Ishikawa (cell line): ENCODE results near the gene RFK.

Source experiments
- CEBPB ChIP-seq: IDR thresholded peaks from 2 replicates; pipeline ENCODE4 v1.6.1; 2012
- CREB1 ChIP-seq: IDR thresholded peaks from 2 replicates; pipeline ENCODE4 v1.6.1; 2012; ENCODE audit warnings: low read depth
- EGR1 ChIP-seq: IDR thresholded peaks from 2 replicates; pipeline ENCODE4 v1.6.1; 2012
- EP300 ChIP-seq: IDR thresholded peaks from 2 replicates; pipeline ENCODE4 v1.6.1; 2012; ENCODE audit warnings: borderline replicate concordance
- FOXM1 ChIP-seq: IDR thresholded peaks from 2 replicates; pipeline ENCODE4 v1.6.1; 2012; ENCODE audit warnings: low read depth, borderline replicate concordance
- NFIC ChIP-seq: IDR thresholded peaks from 2 replicates; pipeline ENCODE4 v1.6.1; 2012
- RAD21 ChIP-seq: IDR thresholded peaks from 2 replicates; pipeline ENCODE4 v1.6.1; 2012; ENCODE audit warnings: low read depth
- TAF1 ChIP-seq: IDR thresholded peaks from 2 replicates; pipeline ENCODE4 v1.6.1; 2012; ENCODE audit warnings: low read depth, mild to moderate bottlenecking
- TCF12 ChIP-seq: IDR thresholded peaks from 2 replicates; pipeline ENCODE4 v1.6.1; 2012; ENCODE audit warnings: low read depth
- TEAD4 ChIP-seq: IDR thresholded peaks from 2 replicates; pipeline ENCODE4 v1.6.1; 2012
- USF1 ChIP-seq: IDR thresholded peaks from 2 replicates; pipeline ENCODE4 v1.6.1; 2012
- YY1 ChIP-seq: IDR thresholded peaks from 2 replicates; pipeline ENCODE4 v1.6.1; 2012; ENCODE audit warnings: low read depth
- ZBTB7A ChIP-seq: IDR thresholded peaks from 2 replicates; pipeline ENCODE4 v1.6.1; 2012; ENCODE audit warnings: low read depth
- TF ChIP-seq, protein P1 (sequence below): IDR thresholded peaks from 2 replicates; pipeline ENCODE4 v1.6.1; 2012; ENCODE audit warnings: low read depth, mild to moderate bottlenecking
- TF ChIP-seq, protein P2 (sequence below): IDR thresholded peaks from 2 replicates; pipeline ENCODE4 v1.6.1; 2012

RFK gene

DNA sequence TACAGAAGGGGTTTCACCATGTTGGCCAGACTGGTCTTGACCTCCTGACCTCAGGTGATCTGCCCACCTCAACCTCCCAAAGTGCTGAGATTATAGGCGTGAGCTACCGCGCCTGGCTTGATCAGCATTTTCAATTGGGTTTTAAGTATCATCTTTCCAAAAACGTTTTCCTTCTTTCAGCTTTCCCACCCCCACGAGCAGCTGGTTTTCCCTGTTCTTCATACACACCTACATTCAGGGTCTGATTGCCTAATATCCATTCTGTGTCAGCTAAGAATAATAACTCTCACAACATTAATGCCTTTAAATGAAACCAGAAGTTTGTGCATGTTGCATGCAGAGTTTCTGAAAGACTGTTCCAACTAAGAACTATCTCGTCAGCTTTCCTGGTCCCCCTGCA, 38.3 kb downstream of the RFK start:
- TF ChIP-seq YY1, result no peak
- TF ChIP-seq TAF1, result no peak
- TF ChIP-seq CREB1, result no peak
- TF ChIP-seq TCF12, result no peak
- TF ChIP-seq, protein P1, sequence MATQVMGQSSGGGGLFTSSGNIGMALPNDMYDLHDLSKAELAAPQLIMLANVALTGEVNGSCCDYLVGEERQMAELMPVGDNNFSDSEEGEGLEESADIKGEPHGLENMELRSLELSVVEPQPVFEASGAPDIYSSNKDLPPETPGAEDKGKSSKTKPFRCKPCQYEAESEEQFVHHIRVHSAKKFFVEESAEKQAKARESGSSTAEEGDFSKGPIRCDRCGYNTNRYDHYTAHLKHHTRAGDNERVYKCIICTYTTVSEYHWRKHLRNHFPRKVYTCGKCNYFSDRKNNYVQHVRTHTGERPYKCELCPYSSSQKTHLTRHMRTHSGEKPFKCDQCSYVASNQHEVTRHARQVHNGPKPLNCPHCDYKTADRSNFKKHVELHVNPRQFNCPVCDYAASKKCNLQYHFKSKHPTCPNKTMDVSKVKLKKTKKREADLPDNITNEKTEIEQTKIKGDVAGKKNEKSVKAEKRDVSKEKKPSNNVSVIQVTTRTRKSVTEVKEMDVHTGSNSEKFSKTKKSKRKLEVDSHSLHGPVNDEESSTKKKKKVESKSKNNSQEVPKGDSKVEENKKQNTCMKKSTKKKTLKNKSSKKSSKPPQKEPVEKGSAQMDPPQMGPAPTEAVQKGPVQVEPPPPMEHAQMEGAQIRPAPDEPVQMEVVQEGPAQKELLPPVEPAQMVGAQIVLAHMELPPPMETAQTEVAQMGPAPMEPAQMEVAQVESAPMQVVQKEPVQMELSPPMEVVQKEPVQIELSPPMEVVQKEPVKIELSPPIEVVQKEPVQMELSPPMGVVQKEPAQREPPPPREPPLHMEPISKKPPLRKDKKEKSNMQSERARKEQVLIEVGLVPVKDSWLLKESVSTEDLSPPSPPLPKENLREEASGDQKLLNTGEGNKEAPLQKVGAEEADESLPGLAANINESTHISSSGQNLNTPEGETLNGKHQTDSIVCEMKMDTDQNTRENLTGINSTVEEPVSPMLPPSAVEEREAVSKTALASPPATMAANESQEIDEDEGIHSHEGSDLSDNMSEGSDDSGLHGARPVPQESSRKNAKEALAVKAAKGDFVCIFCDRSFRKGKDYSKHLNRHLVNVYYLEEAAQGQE, result no peak
- TF ChIP-seq, protein P2, sequence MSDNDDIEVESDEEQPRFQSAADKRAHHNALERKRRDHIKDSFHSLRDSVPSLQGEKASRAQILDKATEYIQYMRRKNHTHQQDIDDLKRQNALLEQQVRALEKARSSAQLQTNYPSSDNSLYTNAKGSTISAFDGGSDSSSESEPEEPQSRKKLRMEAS, result no peak
- no peak for TF ChIP-seq FOXM1
- TF ChIP-seq TEAD4, result no peak
- no peak for TF ChIP-seq ZBTB7A
- no peak for TF ChIP-seq EGR1
- no peak for TF ChIP-seq NFIC
- TF ChIP-seq EP300, result no peak

GRCh38 chr9:76354221-76354620, 40.0 kb downstream of the RFK start:
- TF ChIP-seq, protein P2, result no peak
- TF ChIP-seq YY1 (no peak), CEBPB (no peak), CREB1 (no peak), NFIC (no peak), RAD21 (no peak), TCF12 (no peak), EGR1 (no peak), TEAD4 (no peak), EP300 (no peak), TAF1 (no peak), ZBTB7A (no peak), FOXM1 (no peak), USF1 (no peak)
- TF ChIP-seq, protein P1, result no peak

DNA sequence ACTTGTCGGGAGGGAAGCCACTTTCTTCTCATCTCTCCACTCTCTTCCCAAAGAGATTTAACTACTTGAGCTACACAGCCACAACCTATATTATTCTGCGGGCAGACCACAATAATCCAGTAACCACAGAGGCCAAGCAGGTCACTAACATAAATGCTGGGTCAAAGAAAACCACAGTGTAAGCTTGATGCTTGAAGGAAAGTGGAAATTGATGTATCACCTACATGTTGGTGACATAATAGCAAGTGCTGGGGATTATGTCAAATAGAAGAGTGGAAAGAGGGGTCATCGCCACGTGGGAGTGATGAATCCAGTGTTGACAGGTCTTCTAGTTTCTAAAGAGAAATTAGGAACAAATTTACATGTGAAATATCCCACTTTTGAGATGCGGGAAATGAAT, 40.9 kb downstream of the RFK start:
- no peak for TF ChIP-seq CEBPB
- no peak for TF ChIP-seq EP300
- TF ChIP-seq TEAD4, result no peak
- TF ChIP-seq TCF12, result no peak
- TF ChIP-seq, protein P2, result no peak
- TF ChIP-seq, protein P1, result no peak
- TF ChIP-seq FOXM1, result no peak

GRCh38 chr9:76352026-76352620, 42.1 kb downstream of the RFK start:
- TF ChIP-seq, protein P1, result no peak
- TF ChIP-seq FOXM1 (no peak), RAD21 (no peak), EGR1 (no peak), YY1 (no peak), USF1 (no peak)
- TF ChIP-seq, protein P2, result no peak
